Right kidney (tissue), 1 donor: ENCODE results near the gene RNF19B.

Experiments
- DNase-seq: peaks from one replicate; pipeline ENCODE4 v3.0.0-alpha.2; 2016

The RNF19B gene

DNA sequence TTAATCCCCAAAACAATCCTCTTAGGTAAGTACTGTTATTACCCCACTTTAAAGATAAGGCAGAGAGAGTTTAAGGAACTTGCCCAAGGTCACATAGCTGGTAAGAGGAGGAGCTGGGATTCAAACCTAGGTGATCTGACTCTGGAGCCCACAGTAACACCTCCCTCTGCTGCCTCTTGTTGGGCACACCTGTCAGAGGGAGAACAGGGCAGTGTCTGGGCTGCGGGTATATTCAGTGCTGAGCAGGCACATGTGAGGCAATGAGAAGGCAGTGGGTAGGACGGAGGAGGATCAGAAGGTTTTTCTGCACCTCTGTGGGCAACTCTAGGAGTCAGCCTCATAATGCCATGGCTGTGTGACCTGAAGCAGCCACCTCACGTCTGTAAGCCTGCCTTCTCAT is 76.5 kb downstream of the RNF19B start:
- DNase-seq = no peak

- DNase-seq = no peak
These were observed 77.0 kb downstream of the RNF19B start for GRCh38 chr1:32887623-32888022.

DNA sequence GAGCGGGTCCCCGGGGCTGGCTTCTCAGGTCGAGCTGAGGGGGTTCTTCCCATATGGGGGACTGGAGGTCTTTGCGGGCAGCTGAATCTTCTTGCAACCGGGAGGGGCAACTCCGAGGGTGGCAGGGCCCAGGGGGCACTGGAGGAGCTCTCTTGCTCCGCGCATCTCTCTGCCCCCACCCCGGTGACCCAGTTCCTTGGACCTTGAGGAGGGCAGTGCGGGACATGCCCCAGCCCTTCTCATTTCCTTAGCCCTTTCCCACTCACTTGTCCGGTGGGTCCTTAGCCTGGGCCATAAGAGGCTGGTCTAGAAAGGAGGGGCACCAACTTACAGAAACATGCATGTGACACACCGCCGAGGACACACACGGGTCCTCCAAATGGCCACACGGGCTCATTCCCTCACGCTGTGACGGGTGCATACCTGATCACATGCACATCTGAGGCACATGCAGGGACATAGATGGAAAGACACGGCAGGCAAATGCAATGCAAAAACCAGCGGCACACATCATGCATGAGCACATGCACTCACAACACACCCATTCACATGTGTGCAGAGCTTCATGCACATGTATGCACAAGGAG is 77.7 kb downstream of the RNF19B start:
- DNase-seq = no peak
